Dermis microvascular lymphatic vessel endothelial cell (primary cell): ENCODE results near the gene INSIG1. TPM values are rescaled to one million over a fixed set of nuclear protein-coding genes. Genes with fewer than 3 reads are reported as not detected.

Source experiments
- DNase-seq, 2 donors: peaks; one replicate each; pipeline versions ENCODE4 v3.0.0 to v3.0.0-alpha.2; 2010; ENCODE audit warnings: low read depth in 2 of 2
- total RNA-seq: library from RNA; depleted of rRNA; stranded (reverse); fragments of >200 nt; gene quantifications from 2 replicates; pipeline ENCODE4 v1.2.1, GENCODE V29; 2014

Gene INSIG1
- total RNA-seq, 1 donor from 2014 or later, result 80.5 TPM

- no peak for DNase-seq
Observed at GRCh38 chr7:155266440-155266839, 31.2 kb upstream of the INSIG1 start.

GRCh38 chr7:155267023-155267422 is 30.7 kb upstream of the INSIG1 start:
- DNase-seq, result no peak

GRCh38 chr7:155267436-155267835 is 30.2 kb upstream of the INSIG1 start:
- no peak for DNase-seq

- DNase-seq, result no peak
Observed at GRCh38 chr7:155268211-155268610, 29.5 kb upstream of the INSIG1 start.

GRCh38 chr7:155268921-155269650 is 28.6 kb upstream of the INSIG1 start:
- DNase-seq, result no peak

GRCh38 chr7:155269766-155270585 is 27.7 kb upstream of the INSIG1 start:
- DNase-seq, result no peak

- DNase-seq, result no peak
Observed at GRCh38 chr7:155270861-155271260, 26.8 kb upstream of the INSIG1 start.

GRCh38 chr7:155274633-155275355 is 22.9 kb upstream of the INSIG1 start:
- DNase-seq, result no peak

- DNase-seq, result no peak
Observed at GRCh38 chr7:155276042-155276799, 21.5 kb upstream of the INSIG1 start.

GRCh38 chr7:155276800-155277375 is 20.8 kb upstream of the INSIG1 start:
- DNase-seq, result no peak

GRCh38 chr7:155277385-155277994 is 20.2 kb upstream of the INSIG1 start:
- DNase-seq, result peak in 1 of 2 donors; percentile 18

- DNase-seq, result no peak
Observed at GRCh38 chr7:155278921-155279320, 18.8 kb upstream of the INSIG1 start.

- no peak for DNase-seq
Observed at GRCh38 chr7:155279787-155280445, 17.8 kb upstream of the INSIG1 start.

- DNase-seq, result no peak
Observed at GRCh38 chr7:155280446-155281397, 17.0 kb upstream of the INSIG1 start.

GRCh38 chr7:155281398-155281969 is 16.2 kb upstream of the INSIG1 start:
- no peak for DNase-seq

- no peak for DNase-seq
Observed at GRCh38 chr7:155282671-155283070, 15.0 kb upstream of the INSIG1 start.

GRCh38 chr7:155283565-155284194 is 14.0 kb upstream of the INSIG1 start:
- DNase-seq, result no peak
